Measurements from ENCODE around the gene GSTA4. TPM values are rescaled to one million over a fixed set of nuclear protein-coding genes. Genes with fewer than 3 reads are reported as not detected.

The GSTA4 gene
- total RNA-seq, 1 experiment from 2014 or later: 20.9 TPM

- Histone ChIP-seq H3K79me2 (ENCODE audit: low read length) (peaks cover 4% of the 10 kb centered on the region; the same call in 1 of the 2 replicates), H3K9ac (ENCODE audit: low read length) (no peak overlapping the region), H3K27me3 (ENCODE audit: low read length) (no peaks in the 10 kb centered on the region), H3K4me3 (ENCODE audit: low read length) (no peak overlapping the region), H2AFZ (ENCODE audit: low read length) (no peak overlapping the region), H3K4me2 (ENCODE audit: low read length) (no peak overlapping the region), H4K20me1 (ENCODE audit: low read length) (no peaks in the 10 kb centered on the region), H3K4me1 (ENCODE audit: insufficient read depth, low read length) (peaks cover 5% of the 10 kb centered on the region; the same call in 1 of the 2 replicates), H3F3A (ENCODE audit: low read length, unreplicated experiment) (no peaks in the 10 kb centered on the region), H3K9me3 (ENCODE audit: low read length) (no peaks in the 10 kb centered on the region), H3K27ac (ENCODE audit: low read length) (no peak overlapping the region), H3K36me3 (ENCODE audit: low read depth, low read length) (no peaks in the 10 kb centered on the region), H3K9me2 (replicated peaks; ENCODE audit: low read length) (no peaks in the 10 kb centered on the region)
- CTCF ChIA-PET: no interaction called here
- TF ChIP-seq, protein P1, sequence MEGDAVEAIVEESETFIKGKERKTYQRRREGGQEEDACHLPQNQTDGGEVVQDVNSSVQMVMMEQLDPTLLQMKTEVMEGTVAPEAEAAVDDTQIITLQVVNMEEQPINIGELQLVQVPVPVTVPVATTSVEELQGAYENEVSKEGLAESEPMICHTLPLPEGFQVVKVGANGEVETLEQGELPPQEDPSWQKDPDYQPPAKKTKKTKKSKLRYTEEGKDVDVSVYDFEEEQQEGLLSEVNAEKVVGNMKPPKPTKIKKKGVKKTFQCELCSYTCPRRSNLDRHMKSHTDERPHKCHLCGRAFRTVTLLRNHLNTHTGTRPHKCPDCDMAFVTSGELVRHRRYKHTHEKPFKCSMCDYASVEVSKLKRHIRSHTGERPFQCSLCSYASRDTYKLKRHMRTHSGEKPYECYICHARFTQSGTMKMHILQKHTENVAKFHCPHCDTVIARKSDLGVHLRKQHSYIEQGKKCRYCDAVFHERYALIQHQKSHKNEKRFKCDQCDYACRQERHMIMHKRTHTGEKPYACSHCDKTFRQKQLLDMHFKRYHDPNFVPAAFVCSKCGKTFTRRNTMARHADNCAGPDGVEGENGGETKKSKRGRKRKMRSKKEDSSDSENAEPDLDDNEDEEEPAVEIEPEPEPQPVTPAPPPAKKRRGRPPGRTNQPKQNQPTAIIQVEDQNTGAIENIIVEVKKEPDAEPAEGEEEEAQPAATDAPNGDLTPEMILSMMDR (conservative IDR thresholded peaks at IDR 0.05; ENCODE audit: low read depth, low read length): no peak
- no peak for TF ChIP-seq EZH2phosphoT487 (IDR thresholded peaks at IDR 0.05; ENCODE audit: borderline replicate concordance, low read length)
- TF ChIP-seq EZH2 (IDR thresholded peaks at IDR 0.05; ENCODE audit: low read length, unreplicated experiment): no peak
- ATAC-seq: no peak
- intact Hi-C loops (cut with micrococcal nuclease): loop anchor here (5.0 kb wide), 1 partner anchor 272 kb away; no protein-coding TSS in a partner anchor
- BruUV-seq (replicated peaks): no TSS peak
- no peak for DNase-seq
- POLR2A ChIA-PET (ENCODE audit: unreplicated experiment): interaction anchor here (0.6 kb wide), 1 partner anchor 49 kb away, joined by 3 read pairs; no protein-coding TSS in a partner anchor
Observed at GRCh38 chr6:52999456-52999855, 4.4 kb upstream of the GSTA4 start.

GRCh38 chr6:52998603-52999002 lies 3.5 kb upstream of the GSTA4 start:
- Histone ChIP-seq H3K4me2 (ENCODE audit: low read length) (no peak overlapping the region), H3K36me3 (ENCODE audit: low read depth, low read length) (no peaks in the 10 kb centered on the region), H3K9me2 (replicated peaks; ENCODE audit: low read length) (no peaks in the 10 kb centered on the region), H3K4me1 (ENCODE audit: insufficient read depth, low read length) (peaks cover 7% of the 10 kb centered on the region), H3K9ac (ENCODE audit: low read length) (no peak overlapping the region), H3K9me3 (ENCODE audit: low read length) (no peaks in the 10 kb centered on the region), H3K27me3 (ENCODE audit: low read length) (no peaks in the 10 kb centered on the region), H2AFZ (ENCODE audit: low read length) (no peak overlapping the region), H3K79me2 (ENCODE audit: low read length) (peaks cover 13% of the 10 kb centered on the region), H4K20me1 (ENCODE audit: low read length) (no peaks in the 10 kb centered on the region), H3F3A (ENCODE audit: low read length, unreplicated experiment) (no peaks in the 10 kb centered on the region), H3K27ac (ENCODE audit: low read length) (no peak overlapping the region), H3K4me3 (ENCODE audit: low read length) (no peak overlapping the region)
- no TSS peak for BruUV-seq (replicated peaks)
- ChIA-PET CTCF (no interaction called here), POLR2A (ENCODE audit: unreplicated experiment) (no interaction called here)
- ATAC-seq: no peak
- intact Hi-C loops (cut with micrococcal nuclease): loop anchor here (5.0 kb wide), 1 partner anchor 271 kb away; no protein-coding TSS in a partner anchor
- TF ChIP-seq, protein P1 (conservative IDR thresholded peaks at IDR 0.05; ENCODE audit: low read depth, low read length): no peak
- TF ChIP-seq EZH2phosphoT487 (IDR thresholded peaks at IDR 0.05; ENCODE audit: borderline replicate concordance, low read length): no peak
- TF ChIP-seq EZH2 (IDR thresholded peaks at IDR 0.05; ENCODE audit: low read length, unreplicated experiment): no peak
- no peak for DNase-seq

GRCh38 chr6:52995913-52996645 lies 995 bp upstream of the GSTA4 start:
- H3K4me2 ChIP-seq (ENCODE audit: low read length): peak overlapping the region; percentile 84
- no peaks in the 10 kb centered on the region for H3K9me3 ChIP-seq (ENCODE audit: low read length)
- no peaks in the 10 kb centered on the region for H3K9me2 ChIP-seq (replicated peaks; ENCODE audit: low read length)
- H3K4me1 ChIP-seq (ENCODE audit: insufficient read depth, low read length): peaks cover 24% of the 10 kb centered on the region
- no peaks in the 10 kb centered on the region for H4K20me1 ChIP-seq (ENCODE audit: low read length)
- ATAC-seq: no peak
- peak overlapping the region; percentile 78 for H2AFZ ChIP-seq (ENCODE audit: low read length)
- CTCF ChIA-PET: interaction anchor here (0.6 to 1.0 kb wide), 2 partner anchors 46 to 108 kb away, joined by 3 read pairs; no protein-coding TSS in a partner anchor
- peaks cover 22% of the 10 kb centered on the region for H3K79me2 ChIP-seq (ENCODE audit: low read length)
- DNase-seq: peak; percentile 75
- TF ChIP-seq EZH2 (IDR thresholded peaks at IDR 0.05; ENCODE audit: low read length, unreplicated experiment) (no peak), EZH2phosphoT487 (IDR thresholded peaks at IDR 0.05; ENCODE audit: borderline replicate concordance, low read length) (no peak)
- TF ChIP-seq, protein P1 (conservative IDR thresholded peaks at IDR 0.05; ENCODE audit: low read depth, low read length): no peak
- no peak overlapping the region for H3K9ac ChIP-seq (ENCODE audit: low read length)
- H3K27me3 ChIP-seq (ENCODE audit: low read length): no peaks in the 10 kb centered on the region
- no peak overlapping the region for H3K27ac ChIP-seq (ENCODE audit: low read length)
- POLR2A ChIA-PET (ENCODE audit: unreplicated experiment): interaction anchor here (0.9 kb wide), 1 partner anchor 46 kb away, joined by 9 read pairs; no protein-coding TSS in a partner anchor
- peak overlapping the region; percentile 60 for H3K4me3 ChIP-seq (ENCODE audit: low read length)
- no TSS peak for BruUV-seq (replicated peaks)
- intact Hi-C loops (cut with micrococcal nuclease): loop anchor here (1.0 to 5.0 kb wide), 6 partner anchors 52 to 303 kb away; no protein-coding TSS in a partner anchor
- no peaks in the 10 kb centered on the region for H3K36me3 ChIP-seq (ENCODE audit: low read depth, low read length)
- no peaks in the 10 kb centered on the region for H3F3A ChIP-seq (ENCODE audit: low read length, unreplicated experiment)
